HepG2 (cell line): ENCODE data around the gene GBX1. TPM values are rescaled to one million over a fixed set of nuclear protein-coding genes. Genes with fewer than 3 reads are reported as not detected.

ENCODE experiments used
- ATAC-seq: fragments of 200-7000 bp; cut with Tn5 transposase; 3 replicates; pipeline ENCODE4 v1.9.1; 2020; ENCODE audit warnings: mild to moderate bottlenecking, moderate library complexity
- BruUV-seq: library from RNA; stranded (reverse); fragments of 400-500 nt; replicated peaks from 2 replicates; lab custom pipeline; 2021; lab: Mats Ljungman, UMichigan
- CTCF ChIA-PET: fragments of 300-600 bp; formaldehyde crosslinking; extraction: SDS; loops from one replicate; lab custom pipeline; 2021; ENCODE audit warnings: low total read pairs, inconsistent platforms, low intra/inter-chr PET ratio; lab: Yijun Ruan, JAX
- POLR2A ChIA-PET: fragments of 350-600 bp; sonication (Branson Sonifier 250); formaldehyde crosslinking; loops from one replicate; lab custom pipeline; 2020; ENCODE audit warnings: antibody characterized with exemption, inconsistent platforms; lab: Yijun Ruan, JAX
- DNase-seq: peaks from one replicate; pipeline ENCODE4 v3.0.0-alpha.2; 2015; ENCODE audit warnings: low spot score
- FAIRE-seq: peaks from 3 replicates; lab custom pipeline; 2011; peaks lifted over from hg19 to GRCh38; lab: Jason Lieb, UNC
- H2AFZ ChIP-seq: one replicate; pipeline ENCODE4 v1.6.1; 2011; ENCODE audit warnings: low read length, inconsistent platforms
- H3K27ac ChIP-seq: fragments of 300-600 bp; 3 replicates; pipeline ENCODE4 v1.8.0; 2011; ENCODE audit warnings: mixed run types, mild to moderate bottlenecking, mixed read lengths, low read length, inconsistent platforms; ENCODE audit not compliant: insufficient read depth; ENCODE audit errors: extremely low read length
- H3K27me3 ChIP-seq, 2 experiments: fragments of 200-600 bp in 1 of 2; 2 replicates in 1 of 2; 3 replicates in 1 of 2; pipeline versions ENCODE4 v1.6.0 to v1.8.0; 2011; ENCODE audit warnings: low read length in 2 of 2, mild to moderate bottlenecking in 2 of 2, moderate library complexity in 2 of 2, inconsistent platforms in 1 of 2; ENCODE audit not compliant: insufficient read depth in 2 of 2, control insufficient read depth in 1 of 2
- H3K36me3 ChIP-seq, 2 experiments: fragments of 200-600 bp in 1 of 2; replicated peaks in 1 of 2; 2 replicates in 1 of 2; 3 replicates in 1 of 2; pipeline versions ENCODE4 v1.5.1 to v1.8.0; 2011; ENCODE audit warnings: low read length in 2 of 2, inconsistent platforms in 1 of 2; ENCODE audit not compliant: insufficient read depth in 2 of 2, control insufficient read depth in 1 of 2
- H3K4me1 ChIP-seq: 2 replicates; pipeline ENCODE4 v1.5.1; 2012; ENCODE audit warnings: low read length, inconsistent platforms; ENCODE audit not compliant: insufficient read depth
- H3K4me2 ChIP-seq: 2 replicates; pipeline ENCODE4 v1.6.0; 2011; ENCODE audit warnings: low read depth, low read length, inconsistent platforms
- H3K4me3 ChIP-seq, 3 experiments: fragments of 200-600 bp in 1 of 3; sonication (generic), shearing (Covaris generic) in 1 of 3; replicated peaks in 1 of 3; 2 replicates each; pipeline ENCODE4 v1.5.1; 2011 to 2016; ENCODE audit warnings: low read length in 3 of 3, inconsistent platforms in 2 of 3, low read depth in 2 of 3, mild to moderate bottlenecking in 2 of 3, control low read depth in 1 of 3, mixed read lengths in 1 of 3; ENCODE audit not compliant: insufficient read depth in 1 of 3
- H3K79me2 ChIP-seq: one replicate; pipeline ENCODE4 v1.6.1; 2011; ENCODE audit warnings: low read length, inconsistent platforms; ENCODE audit not compliant: insufficient read depth
- H3K9ac ChIP-seq: 2 replicates; pipeline ENCODE4 v1.6.0; 2011; ENCODE audit warnings: mild to moderate bottlenecking, low read depth, low read length, inconsistent platforms; ENCODE audit not compliant: insufficient read depth
- H3K9me3 ChIP-seq: 2 replicates; pipeline ENCODE4 v1.5.1; 2012; ENCODE audit warnings: mild to moderate bottlenecking, low read length
- H4K20me1 ChIP-seq: 2 replicates; pipeline ENCODE4 v1.6.0; 2011; ENCODE audit warnings: inconsistent platforms, mild to moderate bottlenecking, low read length, moderate library complexity; ENCODE audit not compliant: insufficient read depth
- ARID2 ChIP-seq: sonication (generic); formaldehyde crosslinking; IDR thresholded peaks from 2 replicates; pipeline ENCODE4 v1.8.1; 2022; ENCODE audit warnings: mild to moderate bottlenecking, missing genetic modification reagents, borderline replicate concordance
- CCAR2 ChIP-seq: fragments of 200-400 bp; formaldehyde crosslinking; optimal IDR thresholded peaks from 2 replicates; pipeline ENCODE3; 2018; ENCODE audit warnings: low read depth, mild to moderate bottlenecking, low read length, moderate library complexity
- CREBL2 ChIP-seq: sonication (generic); formaldehyde crosslinking; IDR thresholded peaks from 2 replicates; pipeline ENCODE4 v1.8.1; 2023; ENCODE audit warnings: missing genetic modification reagents, mild to moderate bottlenecking, borderline replicate concordance
- ETV6 ChIP-seq: sonication (generic); formaldehyde crosslinking; conservative IDR thresholded peaks from 2 replicates; pipeline ENCODE4 v1.4.0; 2020; ENCODE audit warnings: missing genetic modification reagents
- HNRNPH1 ChIP-seq: fragments of 200-400 bp; formaldehyde crosslinking; optimal IDR thresholded peaks from 2 replicates; pipeline ENCODE3; 2017; ENCODE audit warnings: mild to moderate bottlenecking, low read depth, low read length
- HNRNPUL1 ChIP-seq: fragments of 200-400 bp; formaldehyde crosslinking; IDR thresholded peaks from 2 replicates; pipeline ENCODE4 v1.6.1; 2017; ENCODE audit warnings: low read depth, mild to moderate bottlenecking, low read length, moderate library complexity
- KLF12 ChIP-seq: sonication (generic); formaldehyde crosslinking; IDR thresholded peaks from 2 replicates; pipeline ENCODE4 v1.4.0; 2020; ENCODE audit warnings: missing genetic modification reagents, borderline replicate concordance
- MAFG ChIP-seq: sonication (generic); formaldehyde crosslinking; IDR thresholded peaks from 2 replicates; pipeline ENCODE4 v1.5.1; 2020; ENCODE audit warnings: mild to moderate bottlenecking, missing genetic modification reagents
- NFE2L2 ChIP-seq: fragments of 150-350 bp; IDR thresholded peaks from 2 replicates; pipeline ENCODE4 v1.6.1; 2014; ENCODE audit warnings: low read length
- NFYB ChIP-seq: sonication (generic); formaldehyde crosslinking; IDR thresholded peaks from 2 replicates; pipeline ENCODE4 v1.4.0; 2020; ENCODE audit warnings: missing genetic modification reagents
- ZBTB20 ChIP-seq: sonication (generic); formaldehyde crosslinking; IDR thresholded peaks from 2 replicates; pipeline ENCODE4 v1.8.1; 2023; ENCODE audit warnings: missing genetic modification reagents, low read depth, mild to moderate bottlenecking, borderline replicate concordance
- ZNF33B ChIP-seq: sonication (generic); formaldehyde crosslinking; IDR thresholded peaks from 2 replicates; pipeline ENCODE4 v1.5.1; 2020; ENCODE audit warnings: mild to moderate bottlenecking, missing genetic modification reagents
- ZNF451 ChIP-seq: sonication (generic); formaldehyde crosslinking; IDR thresholded peaks from 2 replicates; pipeline ENCODE4 v1.5.0; 2020; ENCODE audit warnings: mild to moderate bottlenecking, missing genetic modification reagents
- WGBS: methylation state at CpG from one replicate; pipeline ENCODE4 v1.1.6; 2017; ENCODE audit warnings: low lambda C conversion rate; 5-methylcytosine and 5-hydroxymethylcytosine counted together
- in situ Hi-C: cut with HindIII; loops from 2 replicates; pipeline ENCODE4 v1.10.0; 2017; ENCODE audit warnings: low pct_unique_long_range_greater_than_20kb; ENCODE audit not compliant: extremely low pct_ligation_motif_present
- intact Hi-C: fragments of 100-400 bp; cut with micrococcal nuclease; formaldehyde crosslinking; loops from one replicate; pipeline ENCODE4 v1.10.0; 2022; ENCODE audit not compliant: unreplicated experiment
- polyA plus RNA-seq, 8 experiments: library from polyadenylated mRNA; depleted of rRNA in 3 of 8; stranded (reverse) in 7 of 8; unstranded in 1 of 8; fragments of >200 nt; fragmentation: Illumina TruSeq in 4 of 8; extraction: Trizol in 4 of 8; gene quantifications; 2 replicates each; pipeline versions ENCODE4 v1.2.1 to v1.2.3, GENCODE V29; 2011 to 2016; ENCODE audit warnings: low read depth in 4 of 8, missing spikeins in 1 of 8, mixed read lengths in 1 of 8; ENCODE audit not compliant: insufficient read depth in 1 of 8
- total RNA-seq, 5 experiments: library from RNA; depleted of rRNA; stranded (reverse); fragments of >200 nt; fragmentation: Illumina TruSeq; extraction: Trizol; gene quantifications; 2 replicates each; pipeline ENCODE4 v1.2.3, GENCODE V29; 2016; ENCODE audit warnings: low read depth in 1 of 5
- TF ChIP-seq, protein P1 (sequence below): sonication (generic); formaldehyde crosslinking; IDR thresholded peaks from 2 replicates; pipeline ENCODE4 v1.5.0; 2020; ENCODE audit warnings: missing genetic modification reagents
- TF ChIP-seq, protein P2 (sequence below): sonication (generic); formaldehyde crosslinking; IDR thresholded peaks from 2 replicates; pipeline ENCODE4 v1.5.1; 2020; ENCODE audit warnings: mild to moderate bottlenecking, missing genetic modification reagents, moderate library complexity
- TF ChIP-seq, protein P3 (sequence below): sonication (generic); formaldehyde crosslinking; IDR thresholded peaks from 2 replicates; pipeline ENCODE4 v1.5.0; 2020; ENCODE audit warnings: missing genetic modification reagents, mild to moderate bottlenecking, borderline replicate concordance

Gene GBX1
- total and polyA plus RNA-seq, 2 of the 13 experiments (the other 11 are each of a cell fraction or from before 2014, with no cell fraction given): not detected

GRCh38 chr7:151116603-151117440 is 50.7 kb downstream of the GBX1 start:
- H3K79me2 ChIP-seq: peaks cover 15% of the 10 kb centered on the region
- H3K4me3 ChIP-seq: no peak overlapping the region
- no peaks in the 10 kb centered on the region for H3K9me3 ChIP-seq
- no peak overlapping the region for H3K4me2 ChIP-seq
- no peak for DNase-seq
- H4K20me1 ChIP-seq: peaks cover 21% of the 10 kb centered on the region; the same call in 1 of the 2 replicates
- intact Hi-C loops (no loop called here), in situ Hi-C loops (no loop called here)
- 96% methylated on average over 20 of the region's 27 CpGs for WGBS
- H3K4me1 ChIP-seq: no peaks in the 10 kb centered on the region
- no peak overlapping the region for H3K9ac ChIP-seq
- CTCF ChIA-PET: no interaction called here
- BruUV-seq: no TSS peak
- H3K27me3 ChIP-seq: no peaks in the 10 kb centered on the region
- POLR2A ChIA-PET: no interaction called here
- ATAC-seq: no peak
- H2AFZ ChIP-seq: no peak overlapping the region
- no peak overlapping the region for H3K27ac ChIP-seq
- H3K36me3 ChIP-seq: peaks cover 20 to 62% of the 10 kb centered on the region in 2 experiments; a peak in 4 of 5 replicates
- no peak for FAIRE-seq
- TF ChIP-seq ZBTB20 (CRISPR knock-in tag): no peak
- no peak for TF ChIP-seq KLF12 (CRISPR knock-in tag)
- no peak for TF ChIP-seq NFYB (CRISPR knock-in tag)
- no peak for TF ChIP-seq MAFG
- TF ChIP-seq ETV6 (CRISPR knock-in tag): no peak
- TF ChIP-seq, protein P1, sequence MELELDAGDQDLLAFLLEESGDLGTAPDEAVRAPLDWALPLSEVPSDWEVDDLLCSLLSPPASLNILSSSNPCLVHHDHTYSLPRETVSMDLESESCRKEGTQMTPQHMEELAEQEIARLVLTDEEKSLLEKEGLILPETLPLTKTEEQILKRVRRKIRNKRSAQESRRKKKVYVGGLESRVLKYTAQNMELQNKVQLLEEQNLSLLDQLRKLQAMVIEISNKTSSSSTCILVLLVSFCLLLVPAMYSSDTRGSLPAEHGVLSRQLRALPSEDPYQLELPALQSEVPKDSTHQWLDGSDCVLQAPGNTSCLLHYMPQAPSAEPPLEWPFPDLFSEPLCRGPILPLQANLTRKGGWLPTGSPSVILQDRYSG (CRISPR knock-in tag): no peak
- TF ChIP-seq, protein P2, sequence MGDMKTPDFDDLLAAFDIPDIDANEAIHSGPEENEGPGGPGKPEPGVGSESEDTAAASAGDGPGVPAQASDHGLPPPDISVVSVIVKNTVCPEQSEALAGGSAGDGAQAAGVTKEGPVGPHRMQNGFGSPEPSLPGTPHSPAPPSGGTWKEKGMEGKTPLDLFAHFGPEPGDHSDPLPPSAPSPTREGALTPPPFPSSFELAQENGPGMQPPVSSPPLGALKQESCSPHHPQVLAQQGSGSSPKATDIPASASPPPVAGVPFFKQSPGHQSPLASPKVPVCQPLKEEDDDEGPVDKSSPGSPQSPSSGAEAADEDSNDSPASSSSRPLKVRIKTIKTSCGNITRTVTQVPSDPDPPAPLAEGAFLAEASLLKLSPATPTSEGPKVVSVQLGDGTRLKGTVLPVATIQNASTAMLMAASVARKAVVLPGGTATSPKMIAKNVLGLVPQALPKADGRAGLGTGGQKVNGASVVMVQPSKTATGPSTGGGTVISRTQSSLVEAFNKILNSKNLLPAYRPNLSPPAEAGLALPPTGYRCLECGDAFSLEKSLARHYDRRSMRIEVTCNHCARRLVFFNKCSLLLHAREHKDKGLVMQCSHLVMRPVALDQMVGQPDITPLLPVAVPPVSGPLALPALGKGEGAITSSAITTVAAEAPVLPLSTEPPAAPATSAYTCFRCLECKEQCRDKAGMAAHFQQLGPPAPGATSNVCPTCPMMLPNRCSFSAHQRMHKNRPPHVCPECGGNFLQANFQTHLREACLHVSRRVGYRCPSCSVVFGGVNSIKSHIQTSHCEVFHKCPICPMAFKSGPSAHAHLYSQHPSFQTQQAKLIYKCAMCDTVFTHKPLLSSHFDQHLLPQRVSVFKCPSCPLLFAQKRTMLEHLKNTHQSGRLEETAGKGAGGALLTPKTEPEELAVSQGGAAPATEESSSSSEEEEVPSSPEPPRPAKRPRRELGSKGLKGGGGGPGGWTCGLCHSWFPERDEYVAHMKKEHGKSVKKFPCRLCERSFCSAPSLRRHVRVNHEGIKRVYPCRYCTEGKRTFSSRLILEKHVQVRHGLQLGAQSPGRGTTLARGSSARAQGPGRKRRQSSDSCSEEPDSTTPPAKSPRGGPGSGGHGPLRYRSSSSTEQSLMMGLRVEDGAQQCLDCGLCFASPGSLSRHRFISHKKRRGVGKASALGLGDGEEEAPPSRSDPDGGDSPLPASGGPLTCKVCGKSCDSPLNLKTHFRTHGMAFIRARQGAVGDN (CRISPR knock-in tag): no peak
- no peak for TF ChIP-seq ZNF33B
- TF ChIP-seq, protein P3, sequence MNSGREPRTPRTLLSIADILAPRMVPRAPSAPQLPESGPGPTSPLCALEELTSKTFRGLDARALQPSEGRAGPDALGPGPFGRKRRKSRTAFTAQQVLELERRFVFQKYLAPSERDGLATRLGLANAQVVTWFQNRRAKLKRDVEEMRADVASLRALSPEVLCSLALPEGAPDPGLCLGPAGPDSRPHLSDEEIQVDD (CRISPR knock-in tag): no peak
- no peak for TF ChIP-seq NFE2L2
- no peak for TF ChIP-seq CCAR2
- no peak for TF ChIP-seq ZNF451 (CRISPR knock-in tag)
- no peak for TF ChIP-seq HNRNPH1
- no peak for TF ChIP-seq CREBL2 (CRISPR knock-in tag)
- no peak for TF ChIP-seq HNRNPUL1
- TF ChIP-seq ARID2 (CRISPR knock-in tag): no peak
